ENCODE measurements around the gene KLHL30.
"Not testable (repeated sequence)": the region's sequence is repeated elsewhere in the genome, so short reads cannot be mapped to it uniquely, and the experiment has no call there.

Gene KLHL30

GRCh38 chr2:238160206-238161129 is 22.0 kb downstream of the KLHL30 start:
- DNase-seq (ENCODE audit: low read depth in 1 of 2, low spot score in 1 of 2), result no peak

GRCh38 chr2:238161291-238162051 is 23.0 kb downstream of the KLHL30 start:
- DNase-seq (ENCODE audit: low read depth in 1 of 2, low spot score in 1 of 2), result no peak

- no peak for DNase-seq (ENCODE audit: low read depth in 1 of 2, low spot score in 1 of 2)
These were observed 23.9 kb downstream of the KLHL30 start for GRCh38 chr2:238162251-238162845.

GRCh38 chr2:238162846-238163441 is 24.5 kb downstream of the KLHL30 start:
- no peak for DNase-seq (ENCODE audit: low read depth in 1 of 2, low spot score in 1 of 2)

GRCh38 chr2:238163481-238164198 is 25.2 kb downstream of the KLHL30 start:
- no peak for DNase-seq (ENCODE audit: low read depth in 1 of 2, low spot score in 1 of 2)

DNA sequence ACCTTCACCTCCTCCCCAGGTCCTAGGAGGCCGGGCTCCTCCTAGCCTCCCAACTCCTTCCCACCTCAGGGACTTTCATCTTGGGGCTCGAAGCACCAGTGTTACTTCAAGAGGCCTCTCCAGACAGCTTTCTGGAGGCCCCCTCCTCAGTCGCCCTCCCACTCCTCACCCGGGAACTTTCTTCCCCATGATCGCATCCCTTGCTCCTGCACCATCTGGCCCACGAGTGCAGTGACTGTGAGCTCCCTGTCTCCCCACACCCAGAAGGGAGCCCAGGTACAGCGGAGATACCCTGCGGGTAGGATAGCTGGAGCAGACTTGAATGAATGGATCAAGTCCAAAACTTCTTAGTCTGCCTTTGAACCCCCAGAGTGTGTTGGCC is 26.4 kb downstream of the KLHL30 start:
- no peak for DNase-seq (ENCODE audit: low read depth in 1 of 2, low spot score in 1 of 2)

- DNase-seq (ENCODE audit: low read depth in 1 of 2, low spot score in 1 of 2), result no peak
These were observed 26.9 kb downstream of the KLHL30 start for GRCh38 chr2:238165288-238165921.

DNA sequence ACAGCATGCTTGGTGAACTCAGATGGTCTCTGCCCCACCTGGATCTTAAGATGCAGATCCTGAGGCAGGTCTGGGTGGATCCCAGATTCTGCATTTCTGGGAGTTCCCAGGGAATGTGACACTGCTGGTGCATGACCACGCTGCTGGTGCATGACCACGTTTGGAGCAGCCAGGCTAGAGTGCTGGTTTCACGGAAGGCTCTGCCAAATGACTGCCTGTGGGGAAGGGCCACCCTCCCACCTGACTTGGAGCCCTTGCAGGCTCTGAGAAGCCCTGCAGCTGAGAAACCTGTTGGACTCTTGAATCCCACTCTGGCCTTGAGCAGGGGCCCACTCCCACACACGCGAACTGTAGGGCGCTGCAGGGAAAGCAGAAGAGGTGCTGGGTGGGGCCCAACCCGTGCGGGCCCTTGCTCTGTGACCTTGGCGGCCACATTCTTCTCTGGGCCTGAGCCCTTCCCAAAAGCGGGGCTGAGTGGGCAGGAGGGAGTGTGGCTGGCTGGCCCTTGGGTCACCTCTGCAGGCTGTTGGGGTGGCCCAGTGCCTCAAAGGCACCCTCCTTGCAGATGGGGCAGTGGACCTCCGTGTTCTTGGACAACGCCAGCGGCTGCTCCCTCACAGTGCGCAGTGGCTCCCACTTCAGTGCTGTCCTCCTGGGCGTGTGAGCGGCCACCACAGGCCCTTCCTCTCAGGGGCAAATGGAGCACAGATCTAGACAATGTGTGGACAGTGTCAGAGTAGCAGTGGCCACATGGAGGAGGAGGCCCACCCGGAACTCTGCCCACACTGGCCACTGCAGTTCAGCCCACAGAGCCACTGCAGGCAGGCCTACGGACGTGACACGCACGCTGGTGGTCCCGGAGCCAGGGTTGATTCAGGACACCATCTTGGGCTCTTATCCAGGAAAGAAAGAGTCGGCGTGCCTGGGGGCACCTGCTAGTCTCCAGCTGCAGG is 28.2 kb downstream of the KLHL30 start:
- no peak for DNase-seq (ENCODE audit: low read depth in 1 of 2, low spot score in 1 of 2)

DNA sequence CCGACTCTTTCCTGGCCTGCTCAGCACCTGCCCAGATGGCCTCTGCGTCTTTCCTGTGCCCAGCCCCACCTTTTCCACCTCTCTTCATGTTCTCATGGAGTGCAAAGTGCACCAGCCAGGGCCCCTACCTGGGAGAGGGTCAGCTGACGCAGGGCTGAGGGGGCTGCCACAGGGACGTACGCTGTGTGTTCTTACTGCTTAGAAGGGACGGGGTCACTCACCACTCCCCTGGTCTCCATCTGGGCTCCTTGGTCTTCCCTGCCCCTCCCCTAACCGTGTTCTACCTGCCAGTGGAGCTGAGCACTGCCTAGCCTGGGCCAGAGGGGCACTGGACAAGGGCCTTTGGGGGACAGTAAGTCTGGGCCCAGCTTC is 28.9 kb downstream of the KLHL30 start:
- no peak for DNase-seq (ENCODE audit: low read depth in 1 of 2, low spot score in 1 of 2)

DNA sequence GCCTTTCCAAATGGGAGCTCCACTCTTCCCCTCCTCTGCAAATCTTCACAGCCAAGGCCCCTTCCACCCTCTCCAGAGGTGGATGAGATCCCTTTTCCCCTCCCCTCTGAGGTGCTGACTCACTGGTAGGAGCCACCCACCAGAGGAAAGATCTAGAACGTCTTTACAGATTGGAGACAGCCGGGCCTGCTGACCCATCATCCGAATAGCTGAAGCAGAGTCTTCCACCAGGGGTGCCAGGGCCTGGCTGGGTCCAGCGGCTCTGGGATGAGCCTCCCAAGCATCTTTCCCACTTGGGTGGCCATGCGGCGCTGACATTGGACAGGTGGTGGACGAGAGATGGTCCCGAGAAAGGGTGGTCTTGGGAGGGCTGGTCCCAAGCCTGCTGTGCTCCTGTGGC is 29.3 kb downstream of the KLHL30 start:
- no peak for DNase-seq (ENCODE audit: low read depth in 1 of 2, low spot score in 1 of 2)

DNA sequence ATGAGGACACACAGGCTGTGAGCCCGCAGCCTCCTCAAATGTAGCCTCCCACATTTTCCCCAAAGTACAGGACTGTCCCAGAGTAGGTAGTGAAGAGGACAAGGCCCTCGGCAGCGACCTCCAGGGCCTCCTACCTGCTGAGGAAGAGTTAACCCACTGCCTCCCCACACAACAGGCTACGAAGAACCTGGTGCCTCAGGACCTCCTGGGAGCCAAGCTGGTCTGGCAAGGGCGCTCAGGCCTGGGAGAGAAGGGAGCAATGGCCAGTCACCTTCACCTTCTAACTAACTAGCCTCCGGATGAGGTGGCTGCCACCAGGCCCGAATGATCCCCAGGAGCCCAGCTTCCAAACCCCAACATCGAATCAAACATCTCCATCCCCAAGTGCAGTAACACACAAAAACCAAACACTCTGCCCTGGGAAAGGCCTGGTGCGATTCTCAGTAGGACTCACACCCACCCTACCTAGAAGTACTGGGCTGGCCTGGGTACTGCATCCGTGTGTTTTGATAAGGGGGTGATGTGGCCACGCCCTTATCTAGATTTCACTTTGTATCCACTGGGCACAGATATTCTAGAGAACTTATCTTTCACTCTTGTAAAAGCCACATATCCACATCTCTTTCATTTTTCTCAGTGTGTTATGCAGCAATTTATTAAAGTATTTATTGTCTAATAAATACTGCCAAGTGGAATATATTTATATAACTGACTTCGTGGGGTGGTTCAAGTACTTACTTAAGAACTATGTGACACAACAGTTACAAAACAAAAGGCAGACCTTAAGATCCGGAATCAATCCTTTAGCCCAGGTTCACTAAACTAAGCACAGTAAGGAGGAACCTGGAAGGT is 30.0 kb downstream of the KLHL30 start:
- DNase-seq (ENCODE audit: low read depth in 1 of 2, low spot score in 1 of 2), result no peak

GRCh38 chr2:238169048-238169707 is 30.7 kb downstream of the KLHL30 start:
- no peak for DNase-seq (ENCODE audit: low read depth in 1 of 2, low spot score in 1 of 2)

GRCh38 chr2:238169708-238170251 is 31.3 kb downstream of the KLHL30 start:
- DNase-seq (ENCODE audit: low read depth in 1 of 2, low spot score in 1 of 2), result no peak

- DNase-seq (ENCODE audit: low read depth in 1 of 2, low spot score in 1 of 2), result no peak
These were observed 32.1 kb downstream of the KLHL30 start for GRCh38 chr2:238170386-238171071.

GRCh38 chr2:238171072-238171431 is 32.6 kb downstream of the KLHL30 start:
- not testable (repeated sequence) for DNase-seq (ENCODE audit: low read depth in 1 of 2, low spot score in 1 of 2)

- DNase-seq (ENCODE audit: low read depth in 1 of 2, low spot score in 1 of 2), result no peak
These were observed 33.2 kb downstream of the KLHL30 start for GRCh38 chr2:238171575-238172187.

DNA sequence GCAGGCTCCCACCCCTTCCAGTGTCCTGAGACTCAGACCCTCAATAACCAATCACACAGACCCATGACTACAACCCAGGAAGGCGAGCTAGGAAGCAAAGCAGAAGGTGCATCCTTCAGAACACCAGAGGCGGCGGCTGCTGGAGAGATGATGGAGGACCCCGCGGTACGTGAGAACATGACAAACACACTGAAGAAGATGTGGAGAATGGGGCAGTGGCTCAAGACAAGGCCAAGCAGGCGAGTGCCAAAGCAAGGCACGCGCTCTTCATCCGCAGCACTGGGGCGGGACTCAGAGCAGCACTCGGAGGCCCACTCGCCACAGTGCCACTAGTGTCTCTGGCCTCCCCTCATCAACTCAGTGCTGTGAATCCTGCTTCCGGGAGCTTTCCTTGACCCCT is 34.0 kb downstream of the KLHL30 start:
- DNase-seq (ENCODE audit: low read depth in 1 of 2, low spot score in 1 of 2), result no peak

Data from stimulated activated CD4-positive, alpha-beta T cell treated with anti-CD3 and anti-CD28 coated beads, Interleukin-15, amount 100 ng/mL, for 1 hour (primary cell).